Muscle layer of colon (tissue), 2 donors: Measurements from ENCODE around the gene DNAJC27.
"Not testable (repeated sequence)": the region's sequence is repeated elsewhere in the genome, so short reads cannot be mapped to it uniquely, and the experiment has no call there.

Experiments used
- H3K27ac ChIP-seq: one replicate; pipeline ENCODE4 v1.7.0; 2013; ENCODE audit warnings: low read depth, mild to moderate bottlenecking, low read length, moderate library complexity
- H3K27me3 ChIP-seq, 2 donors: one replicate each; pipeline ENCODE4 v1.7.0; 2013; ENCODE audit warnings: low read length in 2 of 2, mild to moderate bottlenecking in 2 of 2; ENCODE audit not compliant: insufficient read depth in 2 of 2, control insufficient read depth in 1 of 2
- H3K36me3 ChIP-seq: one replicate; pipeline ENCODE4 v1.7.0; 2013; ENCODE audit warnings: mild to moderate bottlenecking, low read length; ENCODE audit not compliant: insufficient read depth
- H3K4me1 ChIP-seq: one replicate; pipeline ENCODE4 v1.7.0; 2013; ENCODE audit warnings: mild to moderate bottlenecking, low read length; ENCODE audit not compliant: insufficient read depth
- H3K4me3 ChIP-seq, 2 donors: one replicate each; pipeline ENCODE4 v1.7.0; 2013; ENCODE audit warnings: low read length in 2 of 2, low read depth in 1 of 2, mild to moderate bottlenecking in 1 of 2, moderate library complexity in 1 of 2
- H3K9ac ChIP-seq: one replicate; pipeline ENCODE4 v1.7.0; 2013; ENCODE audit warnings: low read length
- H3K9me3 ChIP-seq: one replicate; pipeline ENCODE4 v1.7.0; 2013; ENCODE audit warnings: mild to moderate bottlenecking, low read length
- donor health status: abdominal sarcoma.
- donor health status: Adenocarcinoma of cecum.

The DNAJC27 gene

DNA sequence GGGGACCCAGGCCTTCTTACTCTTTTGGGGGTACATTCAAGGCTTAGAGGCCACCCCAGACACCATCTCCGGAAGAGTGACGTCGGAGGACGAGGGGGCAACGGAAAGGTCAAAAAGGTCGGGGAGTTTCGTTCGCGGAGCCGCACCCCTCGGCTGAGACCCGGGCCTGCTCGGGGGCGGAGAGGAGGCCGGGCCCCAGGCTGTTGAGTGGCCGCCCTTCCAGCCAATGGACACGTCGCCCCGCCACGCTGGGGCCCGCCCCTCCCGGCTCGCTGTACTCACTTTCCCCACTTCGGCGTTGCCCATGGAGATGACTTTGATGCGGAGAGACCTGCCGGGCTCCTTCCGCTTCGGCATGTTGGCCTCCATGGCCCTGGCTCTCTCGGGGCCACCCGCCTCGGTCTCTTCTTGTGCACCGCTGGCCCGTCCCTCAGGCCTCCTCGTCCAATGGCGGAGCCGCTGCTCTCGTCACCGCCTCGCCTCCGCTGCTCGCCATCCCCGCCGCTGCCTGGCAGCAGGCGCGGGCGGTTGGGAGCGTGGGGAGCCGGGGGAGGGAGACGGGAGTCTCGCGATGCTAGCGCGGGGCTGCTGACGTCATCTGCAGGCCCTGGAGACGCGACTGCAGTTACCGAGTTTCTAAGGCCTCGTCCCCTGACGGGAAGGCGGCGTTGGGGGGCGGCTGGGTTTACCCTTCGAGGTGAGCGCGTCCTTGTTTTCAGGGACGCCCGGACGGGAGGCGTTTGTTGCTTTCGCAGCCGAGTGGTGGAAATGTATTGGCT, at the start of gene DNAJC27:
Gene DNAJC27 (minus strand): TSS at position 420 of the 779 bp plus-strand sequence. CDS start 51 bp downstream, at position 369.
- Histone ChIP-seq H3K27ac (peak within 1 kb of the TSS; percentile 98), H3K36me3 (peaks cover 6% of the 10 kb centered on the region), H3K27me3 (no peaks in the 10 kb centered on the region), H3K9ac (peak within 1 kb of the TSS; percentile 99), H3K9me3 (no peaks in the 10 kb centered on the region), H3K4me3 (peak within 1 kb of the TSS; percentile 66 to 93), H3K4me1 (peaks cover 11% of the 10 kb centered on the region)

DNA sequence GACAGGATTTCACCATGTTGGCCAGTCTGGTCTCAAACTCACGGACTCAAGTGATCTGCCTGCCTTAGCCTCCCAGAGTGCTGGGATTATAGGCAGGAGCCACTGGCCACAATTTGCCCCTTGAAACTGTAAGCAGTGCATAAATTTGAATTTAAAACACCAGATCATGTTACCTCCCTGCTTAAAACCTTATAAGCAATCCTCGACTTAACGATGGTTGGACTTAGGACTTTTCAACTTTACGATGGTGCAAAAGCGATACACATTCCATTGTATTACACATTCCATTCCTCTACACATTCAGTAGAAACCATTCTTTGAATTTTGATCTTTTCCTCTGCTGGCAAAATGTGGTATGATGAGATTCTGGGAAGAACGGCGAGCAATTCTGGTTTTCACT, 46.9 kb upstream of the DNAJC27 start:
- no peak overlapping the region for H3K27ac ChIP-seq
- H3K9ac ChIP-seq, result no peak overlapping the region
- H3K4me1 ChIP-seq, result no peaks in the 10 kb centered on the region
- no peaks in the 10 kb centered on the region for H3K9me3 ChIP-seq
- no peaks in the 10 kb centered on the region for H3K27me3 ChIP-seq
- H3K36me3 ChIP-seq, result no peaks in the 10 kb centered on the region
- no peak overlapping the region for H3K4me3 ChIP-seq

DNA sequence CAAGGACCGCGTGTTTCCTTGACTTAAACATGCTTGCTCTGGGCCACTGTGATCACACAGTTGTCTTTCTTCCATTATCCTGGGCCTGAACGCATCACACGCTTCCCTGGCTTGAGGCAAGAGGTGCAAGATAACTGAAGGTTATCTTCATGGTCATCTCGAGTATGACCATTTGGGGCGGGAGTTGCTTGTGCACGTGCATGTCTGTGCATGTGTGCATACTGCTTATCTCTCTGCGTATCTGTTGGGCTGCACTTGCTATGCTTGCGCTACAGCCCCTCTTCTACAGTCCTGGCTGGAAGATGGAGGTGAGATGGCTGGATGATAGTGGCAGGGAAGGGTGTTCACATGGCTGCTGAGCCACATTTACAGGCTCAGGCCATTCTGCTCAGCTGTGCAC, 42.9 kb upstream of the DNAJC27 start:
- no peaks in the 10 kb centered on the region for H3K4me1 ChIP-seq
- no peak overlapping the region for H3K27ac ChIP-seq
- no peaks in the 10 kb centered on the region for H3K27me3 ChIP-seq
- no peaks in the 10 kb centered on the region for H3K9me3 ChIP-seq
- H3K36me3 ChIP-seq, result no peaks in the 10 kb centered on the region
- no peak overlapping the region for H3K9ac ChIP-seq
- H3K4me3 ChIP-seq, result no peak overlapping the region

DNA sequence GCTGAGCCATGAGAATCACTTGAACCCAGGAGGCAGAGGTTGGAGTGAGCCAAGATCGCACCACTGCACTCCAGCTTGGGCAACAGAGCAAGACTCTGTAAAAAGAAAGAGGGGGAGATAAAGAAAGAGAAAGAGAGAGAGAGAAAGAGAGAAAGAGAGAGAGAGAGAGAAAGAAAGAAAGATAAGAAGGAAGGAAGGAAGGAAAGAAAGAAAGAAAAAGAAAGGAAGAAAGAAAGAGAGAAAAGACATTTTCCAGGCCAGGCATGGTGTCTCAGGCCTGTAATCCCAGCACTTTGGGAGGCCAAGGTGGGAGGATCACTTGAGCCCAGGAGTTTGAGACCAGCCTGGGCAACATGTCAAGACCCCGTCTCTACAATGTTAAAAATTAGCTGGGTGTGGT, 39.6 kb upstream of the DNAJC27 start:
- H3K4me1 ChIP-seq, H3K9ac ChIP-seq, H3K27me3 ChIP-seq, H3K36me3 ChIP-seq, H3K9me3 ChIP-seq, H3K4me3 ChIP-seq, H3K27ac ChIP-seq: not testable (repeated sequence)

DNA sequence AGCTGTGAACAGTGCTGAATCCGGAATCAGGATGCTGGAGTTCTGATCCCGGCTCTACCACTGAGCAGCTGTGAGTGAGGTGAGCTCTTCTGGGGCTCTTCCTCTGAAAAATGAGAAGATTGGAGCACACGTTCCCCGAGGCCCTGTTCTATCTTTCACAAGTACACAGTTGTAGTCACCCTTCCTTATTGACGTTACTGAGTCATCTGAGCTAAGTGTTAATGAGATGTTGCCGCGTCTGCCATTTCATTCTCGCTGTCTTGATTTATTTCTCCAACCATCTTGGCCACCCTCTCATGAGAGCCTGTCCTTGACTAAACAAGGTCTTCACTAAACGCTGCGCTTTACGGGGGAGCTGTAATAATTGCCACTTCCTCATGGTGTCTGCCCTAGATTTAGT, 38.2 kb upstream of the DNAJC27 start:
- Histone ChIP-seq H3K4me1 (no peaks in the 10 kb centered on the region), H3K4me3 (no peak overlapping the region), H3K27me3 (no peaks in the 10 kb centered on the region), H3K27ac (no peak overlapping the region), H3K36me3 (no peaks in the 10 kb centered on the region), H3K9ac (no peak overlapping the region), H3K9me3 (no peaks in the 10 kb centered on the region)

DNA sequence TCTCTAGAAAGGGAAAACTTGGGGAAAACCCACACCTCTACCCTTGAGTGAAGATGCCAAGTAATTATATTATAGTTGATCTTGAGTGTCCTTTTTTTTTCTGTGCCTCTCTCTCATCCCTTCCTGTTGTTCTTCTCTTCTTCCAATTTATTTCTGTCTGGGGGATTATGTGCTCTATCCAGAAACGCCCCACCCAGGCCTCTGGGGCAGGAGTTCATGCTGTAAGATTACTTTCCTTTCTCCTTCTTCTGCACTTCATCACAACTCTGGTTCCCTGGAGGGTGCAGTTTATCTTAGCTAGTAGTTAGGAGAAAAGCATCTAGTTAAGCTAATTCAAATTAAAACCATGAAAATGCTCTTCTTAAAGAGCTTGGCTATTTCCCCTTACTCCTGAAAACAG, 30.3 kb upstream of the DNAJC27 start:
- Histone ChIP-seq H3K4me1 (peaks cover 12% of the 10 kb centered on the region), H3K9me3 (no peaks in the 10 kb centered on the region), H3K4me3 (no peak overlapping the region), H3K36me3 (no peaks in the 10 kb centered on the region), H3K27me3 (no peaks in the 10 kb centered on the region), H3K9ac (no peak overlapping the region), H3K27ac (no peak overlapping the region)

DNA sequence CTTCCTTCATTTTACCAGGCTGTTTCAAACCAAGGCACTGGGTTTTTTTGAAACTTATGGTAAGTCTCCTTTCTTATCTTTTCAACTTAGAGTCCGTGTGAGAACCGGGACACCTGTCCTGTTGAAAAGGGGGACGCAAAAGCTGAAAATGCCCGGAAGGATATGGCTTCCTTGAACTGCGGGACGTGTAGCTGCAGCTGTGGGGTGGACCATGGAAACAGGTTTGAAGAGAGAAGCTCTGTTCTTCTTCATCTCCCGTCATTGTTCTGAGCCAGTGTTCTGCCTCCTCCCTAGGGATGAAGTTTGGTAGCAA, 29.5 kb upstream of the DNAJC27 start:
- Histone ChIP-seq H3K4me1 (peaks cover 12% of the 10 kb centered on the region), H3K4me3 (no peak overlapping the region), H3K36me3 (no peaks in the 10 kb centered on the region), H3K27ac (no peak overlapping the region), H3K27me3 (no peaks in the 10 kb centered on the region), H3K9ac (no peak overlapping the region), H3K9me3 (no peaks in the 10 kb centered on the region)

DNA sequence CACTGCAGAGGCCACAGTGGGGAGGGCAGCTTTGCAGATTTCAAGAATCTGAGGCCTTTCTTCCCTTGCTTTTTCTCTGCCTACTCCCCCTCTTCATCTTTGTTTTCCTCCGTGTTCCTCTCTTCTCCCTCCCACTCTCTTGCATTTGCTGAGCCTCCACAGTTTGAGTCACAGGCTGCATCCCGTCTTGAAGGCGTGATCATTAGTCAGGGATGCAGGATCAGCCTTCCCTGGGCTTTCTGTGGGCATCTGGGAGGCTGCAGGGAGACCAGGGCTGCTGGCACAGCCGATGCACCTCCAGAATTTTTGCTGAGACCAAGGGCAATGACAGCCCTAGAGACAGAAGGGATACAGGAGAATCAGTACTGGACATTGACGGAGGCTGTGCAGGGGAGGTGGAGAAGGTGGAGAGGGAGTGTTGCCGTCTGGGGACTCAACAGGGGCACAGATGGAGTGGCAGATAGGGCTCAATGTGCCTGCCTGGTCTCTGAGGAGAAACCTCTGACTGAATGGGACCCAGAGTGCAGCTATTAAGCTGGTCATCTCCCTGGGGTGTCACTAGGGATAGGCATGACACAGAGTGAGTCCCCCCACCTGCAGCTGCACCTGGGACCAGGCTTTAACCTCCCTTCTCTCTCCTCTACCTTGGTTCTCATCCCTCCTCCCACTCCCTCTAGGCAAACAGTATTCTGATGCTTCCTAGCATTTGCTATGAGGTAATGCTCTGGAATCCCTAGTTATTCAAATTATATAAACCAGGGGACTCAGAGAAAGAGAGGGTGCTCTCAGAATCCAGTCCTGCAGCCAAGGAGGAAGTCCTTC, 29.0 kb upstream of the DNAJC27 start:
- H3K9me3 ChIP-seq, result no peaks in the 10 kb centered on the region
- peaks cover 12% of the 10 kb centered on the region for H3K4me1 ChIP-seq
- no peak overlapping the region for H3K9ac ChIP-seq
- H3K4me3 ChIP-seq, result no peak overlapping the region
- no peak overlapping the region for H3K27ac ChIP-seq
- no peaks in the 10 kb centered on the region for H3K27me3 ChIP-seq
- H3K36me3 ChIP-seq, result no peaks in the 10 kb centered on the region

DNA sequence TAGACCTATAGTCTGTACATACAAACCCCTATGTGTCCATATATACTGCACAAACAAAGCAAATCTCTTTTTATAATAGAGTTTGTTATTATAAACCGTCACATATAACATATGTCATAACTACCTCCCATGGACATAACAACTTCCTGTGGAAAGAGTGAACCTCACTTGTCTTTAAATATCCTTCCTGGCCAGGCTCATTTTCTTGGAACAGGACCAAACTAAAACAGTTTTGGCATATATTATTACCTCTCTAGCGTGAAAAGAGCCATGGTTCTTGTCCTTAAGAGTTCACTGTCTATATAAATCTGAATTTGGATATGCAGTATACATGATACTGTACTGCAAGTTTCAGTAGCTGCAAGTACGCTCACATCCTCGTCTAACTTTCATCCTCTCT, 28.3 kb upstream of the DNAJC27 start:
- Histone ChIP-seq H3K27ac (no peak overlapping the region), H3K4me3 (no peak overlapping the region), H3K9ac (no peak overlapping the region), H3K9me3 (no peaks in the 10 kb centered on the region), H3K27me3 (no peaks in the 10 kb centered on the region), H3K4me1 (peaks cover 12% of the 10 kb centered on the region), H3K36me3 (no peaks in the 10 kb centered on the region)

DNA sequence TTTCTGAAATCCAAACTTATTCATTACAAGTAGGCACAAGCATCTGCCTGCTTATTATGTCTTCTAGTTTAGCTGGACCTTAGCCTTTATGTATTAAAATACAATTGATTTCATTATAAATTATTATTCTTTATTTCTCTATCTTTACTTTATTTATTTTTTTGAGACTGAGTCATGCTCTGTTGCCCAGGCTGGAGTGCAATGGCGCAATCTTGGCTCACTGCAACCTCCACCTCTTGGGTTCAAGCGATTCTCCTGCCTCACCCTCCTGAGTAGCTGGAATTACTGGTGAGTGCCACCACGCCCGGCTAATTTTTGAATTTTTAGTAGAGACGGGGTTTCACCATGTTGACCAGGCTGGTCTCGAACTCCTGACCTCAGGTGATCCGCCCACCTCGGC, 27.3 kb upstream of the DNAJC27 start:
- not testable (repeated sequence) for H3K27ac ChIP-seq, H3K9me3 ChIP-seq, H3K4me3 ChIP-seq, H3K36me3 ChIP-seq, H3K9ac ChIP-seq, H3K27me3 ChIP-seq
- peaks cover 12% of the 10 kb centered on the region for H3K4me1 ChIP-seq

DNA sequence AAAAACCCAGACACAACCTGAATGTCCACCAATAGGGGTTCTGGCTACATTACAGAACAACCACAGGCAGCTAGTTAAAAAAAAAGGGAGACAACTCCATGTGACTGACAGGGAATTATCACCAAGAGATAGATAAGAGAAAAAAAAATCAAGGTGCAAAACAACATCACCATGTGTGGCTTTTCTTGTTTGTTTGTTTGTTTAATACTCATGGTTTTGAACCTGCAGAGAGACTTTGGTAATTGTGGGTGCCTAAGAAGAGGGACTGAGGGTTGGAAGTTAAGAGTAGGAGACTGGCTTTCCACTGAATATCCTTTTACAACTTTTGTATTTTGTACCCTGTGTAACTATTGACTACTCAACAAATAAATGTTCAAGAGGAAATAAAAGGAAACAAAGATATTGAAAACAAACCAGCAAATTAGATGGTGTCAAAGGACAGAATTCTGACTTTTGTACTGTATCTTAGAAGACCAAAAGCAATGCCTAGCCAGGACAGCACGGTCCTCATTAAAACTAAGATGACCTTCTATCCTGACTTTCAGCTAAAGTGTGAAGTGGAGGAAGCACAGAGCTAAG, 22.5 kb upstream of the DNAJC27 start:
- H3K9ac ChIP-seq, result no peak overlapping the region
- H3K9me3 ChIP-seq, result no peaks in the 10 kb centered on the region
- H3K27ac ChIP-seq, result no peak overlapping the region
- peaks cover 5% of the 10 kb centered on the region for H3K4me1 ChIP-seq
- no peaks in the 10 kb centered on the region for H3K36me3 ChIP-seq
- no peak overlapping the region for H3K4me3 ChIP-seq
- no peaks in the 10 kb centered on the region for H3K27me3 ChIP-seq
